ENCODE data around the gene BAG1.

BAG1 gene

GRCh38 chr9:33209394-33209793, 55.1 kb downstream of the BAG1 start:
- no peak for DNase-seq

GRCh38 chr9:33202552-33203201, 61.8 kb downstream of the BAG1 start:
- no peak for DNase-seq
